ENCODE data around the gene OTOP2.
"Not testable (repeated sequence)": the region's sequence is repeated elsewhere in the genome, so short reads cannot be mapped to it uniquely, and the experiment has no call there.

The OTOP2 gene

GRCh38 chr17:74971842-74972106, 47.7 kb downstream of the OTOP2 start:
- no peak for DNase-seq (ENCODE audit: low spot score)

- peak; percentile 82 for DNase-seq (ENCODE audit: low spot score)
These were observed 48.3 kb downstream of the OTOP2 start, which contains the start of gene HID1 for GRCh38 chr17:74972107-74972972. TSS of gene HID1 (minus strand) at chr17:74972759. CDS start at chr17:74972656, 103 bp downstream.

- no peak for DNase-seq (ENCODE audit: low spot score)
These were observed 48.9 kb downstream of the OTOP2 start for GRCh38 chr17:74972973-74973328.

GRCh38 chr17:74975943-74976342, 51.9 kb downstream of the OTOP2 start:
- DNase-seq (ENCODE audit: low spot score), result no peak

GRCh38 chr17:74977802-74978201, 53.7 kb downstream of the OTOP2 start:
- DNase-seq (ENCODE audit: low spot score), result no peak

GRCh38 chr17:74978240-74978639, 54.2 kb downstream of the OTOP2 start:
- DNase-seq (ENCODE audit: low spot score), result no peak

GRCh38 chr17:74979408-74980146, 55.5 kb downstream of the OTOP2 start:
- DNase-seq (ENCODE audit: low spot score), result no peak

- no peak for DNase-seq (ENCODE audit: low spot score)
These were observed 57.4 kb downstream of the OTOP2 start for GRCh38 chr17:74981318-74981978.

- peak; percentile 88 for DNase-seq (ENCODE audit: low spot score)
These were observed 58.0 kb downstream of the OTOP2 start for GRCh38 chr17:74981979-74982662.

GRCh38 chr17:74982663-74983313, 58.7 kb downstream of the OTOP2 start:
- DNase-seq (ENCODE audit: low spot score), result not testable (repeated sequence)
